Urinary bladder (tissue), 4 donors: ENCODE results near the gene MXD4. TPM values are rescaled to one million over a fixed set of nuclear protein-coding genes. Genes with fewer than 3 reads are reported as not detected.
A peak's percentile ranks its signal among the peaks of the same experiment; 100 is the strongest.

Source experiments
- DNase-seq: peaks from one replicate; pipeline ENCODE4 v3.0.0-alpha.2; 2015; ENCODE audit errors: extremely low spot score
- H3K27ac ChIP-seq: one replicate; pipeline ENCODE4 v1.5.1; 2013; ENCODE audit warnings: low read depth, mild to moderate bottlenecking, moderate library complexity
- H3K36me3 ChIP-seq: one replicate; pipeline ENCODE4 v1.6.1; 2013; ENCODE audit warnings: mild to moderate bottlenecking, moderate library complexity; ENCODE audit not compliant: insufficient read depth
- H3K4me1 ChIP-seq: one replicate; pipeline ENCODE4 v1.6.1; 2013; ENCODE audit warnings: mild to moderate bottlenecking, moderate library complexity; ENCODE audit not compliant: insufficient read depth
- H3K4me3 ChIP-seq: one replicate; pipeline ENCODE4 v1.5.1; 2013; ENCODE audit warnings: low read depth, low read length
- WGBS: extraction: QIAGEN DNeasy Blood & Tissue Kit; methylation state at CpG from one replicate; pipeline ENCODE4 v1.1.7; 2013; 5-methylcytosine and 5-hydroxymethylcytosine counted together
- polyA plus RNA-seq: library from polyadenylated mRNA; stranded (reverse); fragments of 200-250 nt; gene quantifications from one replicate; pipeline ENCODE4 v1.2.3, GENCODE V29; 2013
- total RNA-seq: library from RNA; depleted of rRNA; stranded (reverse); fragments of >200 nt; gene quantifications from one replicate; pipeline ENCODE4 v1.2.3, GENCODE V29; 2014
- donor health status: healthy with polysubstance abuse.
- donor health status: healthy.

Gene MXD4
- total and polyA plus RNA-seq, 2 donors: 27.3 to 55.2 TPM

- H3K4me1 ChIP-seq: no peaks in the 10 kb centered on the region
- no peak for DNase-seq
- no peaks in the 10 kb centered on the region for H3K36me3 ChIP-seq
- no peak overlapping the region for H3K4me3 ChIP-seq
- peak overlapping the region; percentile 27 for H3K27ac ChIP-seq
- 63% methylated on average over 13 of the region's 13 CpGs for WGBS
These were observed 2.8 kb downstream of the MXD4 start for GRCh38 chr4:2259036-2259540.

- no peak for DNase-seq
- Histone ChIP-seq H3K36me3 (no peaks in the 10 kb centered on the region), H3K4me1 (no peaks in the 10 kb centered on the region), H3K4me3 (no peak overlapping the region), H3K27ac (peak overlapping the region; percentile 27)
- 86% methylated on average over 18 of the region's 18 CpGs for WGBS
These were observed 3.5 kb downstream of the MXD4 start for GRCh38 chr4:2258091-2259035.

GRCh38 chr4:2257361-2258081 lies 4.4 kb downstream of the MXD4 start:
- no peak for DNase-seq
- 71% methylated on average over 14 of the region's 14 CpGs for WGBS

GRCh38 chr4:2256781-2257191 lies 5.1 kb downstream of the MXD4 start:
- H3K27ac ChIP-seq: peak overlapping the region; percentile 69
- DNase-seq: no peak
- WGBS: 60% methylated on average over 12 of the region's 12 CpGs
- no peaks in the 10 kb centered on the region for H3K36me3 ChIP-seq
- no peaks in the 10 kb centered on the region for H3K4me1 ChIP-seq
- H3K4me3 ChIP-seq: no peak overlapping the region

More at GRCh38 chr4:2257361-2258081, 4.4 kb downstream of the MXD4 start:
- H3K4me1 ChIP-seq: no peaks in the 10 kb centered on the region
- no peak overlapping the region for H3K4me3 ChIP-seq
- H3K36me3 ChIP-seq: no peaks in the 10 kb centered on the region
- H3K27ac ChIP-seq: peak overlapping the region; percentile 46

- DNase-seq: no peak
- WGBS: 32% methylated on average over 8 of the region's 8 CpGs
- Histone ChIP-seq H3K4me1 (no peaks in the 10 kb centered on the region), H3K27ac (peak overlapping the region; percentile 69), H3K36me3 (no peaks in the 10 kb centered on the region), H3K4me3 (no peak overlapping the region)
These were observed 5.7 kb downstream of the MXD4 start for GRCh38 chr4:2256156-2256731.

- 38% methylated on average over 18 of the region's 18 CpGs for WGBS
These were observed 6.3 kb downstream of the MXD4 start for GRCh38 chr4:2255501-2256155.

GRCh38 chr4:2254665-2255500 lies 7.0 kb downstream of the MXD4 start:
- DNase-seq: no peak
- WGBS: 84% methylated on average over 32 of the region's 32 CpGs

More at GRCh38 chr4:2255501-2256155, 6.3 kb downstream of the MXD4 start:
- Histone ChIP-seq H3K27ac (peak overlapping the region; percentile 13), H3K4me3 (no peak overlapping the region), H3K36me3 (no peaks in the 10 kb centered on the region), H3K4me1 (no peaks in the 10 kb centered on the region)
- DNase-seq: no peak

GRCh38 chr4:2253160-2254084 lies 8.5 kb downstream of the MXD4 start:
- H3K36me3 ChIP-seq: peaks cover 7% of the 10 kb centered on the region
- H3K4me3 ChIP-seq: no peak overlapping the region
- 81% methylated on average over 32 of the region's 32 CpGs for WGBS
- H3K4me1 ChIP-seq: no peaks in the 10 kb centered on the region
- no peak overlapping the region for H3K27ac ChIP-seq
- DNase-seq: no peak

More at GRCh38 chr4:2254665-2255500, 7.0 kb downstream of the MXD4 start:
- Histone ChIP-seq H3K27ac (no peak overlapping the region), H3K4me3 (no peak overlapping the region), H3K36me3 (peaks cover under 1% of the 10 kb centered on the region), H3K4me1 (no peaks in the 10 kb centered on the region)

GRCh38 chr4:2252530-2253091 lies 9.3 kb downstream of the MXD4 start:
- Histone ChIP-seq H3K27ac (no peak overlapping the region), H3K4me3 (no peak overlapping the region), H3K4me1 (no peaks in the 10 kb centered on the region), H3K36me3 (peaks cover 7% of the 10 kb centered on the region)
- DNase-seq: no peak
- WGBS: 81% methylated on average over 12 of the region's 12 CpGs

- no peak for DNase-seq
- Histone ChIP-seq H3K4me3 (no peak overlapping the region), H3K27ac (no peak overlapping the region), H3K4me1 (no peaks in the 10 kb centered on the region), H3K36me3 (peaks cover 7% of the 10 kb centered on the region)
- 90% methylated on average over 16 of the region's 16 CpGs for WGBS
These were observed 9.9 kb downstream of the MXD4 start for GRCh38 chr4:2251795-2252529.
